GM21390 (cell line): ENCODE results near the gene ACO1.

Source experiments
- ATAC-seq: cut with Tn5 transposase; IDR thresholded peaks from one replicate; pipeline ENCODE4 v1.9.1; 2021; ENCODE audit not compliant: unreplicated experiment

The ACO1 gene

GRCh38 chr9:32382565-32383320 is 1.7 kb upstream of the ACO1 start:
- no peak for ATAC-seq

GRCh38 chr9:32384002-32384363 is 460 bp upstream of the ACO1 start:
- ATAC-seq = no peak

- no peak for ATAC-seq
Observed at GRCh38 chr9:32385152-32385884, 875 bp downstream of the ACO1 start.

GRCh38 chr9:32385885-32386283 is 1.4 kb downstream of the ACO1 start:
- no peak for ATAC-seq

- ATAC-seq = no peak
Observed at GRCh38 chr9:32387256-32387655, 2.8 kb downstream of the ACO1 start.

- ATAC-seq = no peak
Observed at GRCh38 chr9:32389365-32389764, 4.9 kb downstream of the ACO1 start.

- ATAC-seq = no peak
Observed at GRCh38 chr9:32393911-32394310, 9.5 kb downstream of the ACO1 start.

GRCh38 chr9:32394381-32395049 is 10.1 kb downstream of the ACO1 start:
- no peak for ATAC-seq

- no peak for ATAC-seq
Observed at GRCh38 chr9:32395510-32396216, 11.2 kb downstream of the ACO1 start.

- no peak for ATAC-seq
Observed at GRCh38 chr9:32398207-32398606, 13.8 kb downstream of the ACO1 start.

- no peak for ATAC-seq
Observed at GRCh38 chr9:32399110-32399815, 14.8 kb downstream of the ACO1 start.

GRCh38 chr9:32401488-32401887 is 17.0 kb downstream of the ACO1 start:
- no peak for ATAC-seq

- ATAC-seq = no peak
Observed at GRCh38 chr9:32403567-32404260, 19.3 kb downstream of the ACO1 start.

GRCh38 chr9:32404402-32404801 is 20.0 kb downstream of the ACO1 start:
- ATAC-seq = no peak

- ATAC-seq = no peak
Observed at GRCh38 chr9:32404856-32405255, 20.4 kb downstream of the ACO1 start.

GRCh38 chr9:32405506-32405905 is 21.1 kb downstream of the ACO1 start:
- no peak for ATAC-seq

- no peak for ATAC-seq
Observed at GRCh38 chr9:32406046-32406445, 21.6 kb downstream of the ACO1 start.

GRCh38 chr9:32411753-32412152 is 27.3 kb downstream of the ACO1 start:
- ATAC-seq = no peak

- no peak for ATAC-seq
Observed at GRCh38 chr9:32412440-32412839, 28.0 kb downstream of the ACO1 start.

- ATAC-seq = no peak
Observed at GRCh38 chr9:32413424-32413823, 29.0 kb downstream of the ACO1 start.
